Measurements from ENCODE around the gene SIX6. TPM values are rescaled to one million over a fixed set of nuclear protein-coding genes. Genes with fewer than 3 reads are reported as not detected.

The SIX6 gene
- total RNA-seq, 4 donors from 2014 or later = not detected

GRCh38 chr14:60514741-60515491 lies 6.0 kb downstream of the SIX6 start:
- H3K9me3 ChIP-seq = no peaks in the 10 kb centered on the region
- DNase-seq = no peak
- peaks cover 6 to 26% (median 12%) of the 10 kb centered on the region in 4 donors for H3K4me1 ChIP-seq
- TF ChIP-seq CTCF (IDR thresholded peaks at IDR 0.05) (peak in 3 of 5 experiments; percentile 24 to 29 (median 28)), POLR2A (IDR thresholded peaks at IDR 0.05) (no peak)
- intact Hi-C loops (cut with DNase I; ENCODE audit: low total_unique reads) (no loop called here), in situ Hi-C loops (cut with MboI; ENCODE audit: low pct_ligation_motif_present in 1 of 4, low pct_unique_long_range_greater_than_20kb in 1 of 4, low sequenced_read_pairs in 3 of 4) (no loop called here)
- H3K27ac ChIP-seq = no peak overlapping the region
- H3K4me3 ChIP-seq = peak overlapping the region in 3 of 4 donors; percentile 11 to 49 (median 18)
- H3K36me3 ChIP-seq = no peaks in the 10 kb centered on the region
- peaks cover 89% of the 10 kb centered on the region for H3K27me3 ChIP-seq
- WGBS, 2 donors (ENCODE audit: low coverage in 1 of 2) = 0 to 14% methylated on average over 8 to 35 of the region's 79 CpGs

- in situ Hi-C loops (cut with MboI; ENCODE audit: low pct_ligation_motif_present in 1 of 4, low pct_unique_long_range_greater_than_20kb in 1 of 4, low sequenced_read_pairs in 3 of 4) (no loop called here), intact Hi-C loops (cut with DNase I; ENCODE audit: low total_unique reads) (no loop called here)
- Histone ChIP-seq H3K4me1 (peaks cover 6 to 23% (median 12%) of the 10 kb centered on the region in 4 donors), H3K9me3 (no peaks in the 10 kb centered on the region), H3K27ac (no peak overlapping the region), H3K27me3 (peaks cover 82% of the 10 kb centered on the region), H3K4me3 (peak overlapping the region in 1 of 4 donors; percentile 49), H3K36me3 (no peaks in the 10 kb centered on the region)
- 45 to 100% methylated on average over 1 to 66 of the region's 66 CpGs for WGBS, 2 donors (ENCODE audit: low coverage in 1 of 2)
- no peak for DNase-seq
- TF ChIP-seq EP300 (IDR thresholded peaks at IDR 0.05; ENCODE audit: low read depth) = no peak
- TF ChIP-seq POLR2A (IDR thresholded peaks at IDR 0.05) = no peak
- no peak for TF ChIP-seq CTCF (IDR thresholded peaks at IDR 0.05)
- TF ChIP-seq POLR2AphosphoS5 (IDR thresholded peaks at IDR 0.05) = no peak
Measured at GRCh38 chr14:60515511-60516289, 6.8 kb downstream of the SIX6 start.

- Histone ChIP-seq H3K4me3 (no peak overlapping the region), H3K27ac (no peak overlapping the region), H3K4me1 (no peaks in the 10 kb centered on the region), H3K27me3 (peaks cover 5% of the 10 kb centered on the region), H3K9me3 (no peaks in the 10 kb centered on the region), H3K36me3 (no peaks in the 10 kb centered on the region)
- intact Hi-C loops (cut with DNase I; ENCODE audit: low total_unique reads) = no loop called here
- in situ Hi-C loops (cut with MboI; ENCODE audit: low pct_ligation_motif_present in 1 of 4, low pct_unique_long_range_greater_than_20kb in 1 of 4, low sequenced_read_pairs in 3 of 4) = no loop called here
- no peak for DNase-seq
- 63 to 76% methylated on average over 3 of the region's 3 CpGs for WGBS, 2 donors (ENCODE audit: low coverage in 1 of 2)
- TF ChIP-seq POLR2AphosphoS5 (IDR thresholded peaks at IDR 0.05) (no peak), POLR2A (IDR thresholded peaks at IDR 0.05) (no peak), EP300 (IDR thresholded peaks at IDR 0.05; ENCODE audit: low read depth) (no peak), CTCF (IDR thresholded peaks at IDR 0.05) (no peak)
Measured at GRCh38 chr14:60532442-60532841, 23.5 kb downstream of the SIX6 start.

- Histone ChIP-seq H3K4me3 (no peak overlapping the region), H3K36me3 (no peaks in the 10 kb centered on the region), H3K27me3 (no peaks in the 10 kb centered on the region), H3K4me1 (no peaks in the 10 kb centered on the region), H3K27ac (no peak overlapping the region), H3K9me3 (peaks cover 0 to 5% of the 10 kb centered on the region in 2 donors)
- no peak for DNase-seq
- in situ Hi-C loops (cut with MboI; ENCODE audit: low pct_ligation_motif_present in 1 of 4, low pct_unique_long_range_greater_than_20kb in 1 of 4, low sequenced_read_pairs in 3 of 4) (no loop called here), intact Hi-C loops (cut with DNase I; ENCODE audit: low total_unique reads) (no loop called here)
- TF ChIP-seq POLR2A (IDR thresholded peaks at IDR 0.05) (no peak), POLR2AphosphoS5 (IDR thresholded peaks at IDR 0.05) (no peak), CTCF (IDR thresholded peaks at IDR 0.05) (no peak), EP300 (IDR thresholded peaks at IDR 0.05; ENCODE audit: low read depth) (no peak)
Measured at GRCh38 chr14:60537663-60538062, 28.7 kb downstream of the SIX6 start.
